ENCODE results near the gene PRTFDC1.

Gene PRTFDC1

GRCh38 chr10:24872049-24872789 lies 80.2 kb downstream of the PRTFDC1 start:
- DNase-seq (ENCODE audit: low read depth in 1 of 2, low spot score in 1 of 2): no peak
- Histone ChIP-seq H3K4me3 (replicated peaks; ENCODE audit: insufficient read depth, low read length) (no peak overlapping the region), H3K27ac (replicated peaks) (no peak overlapping the region), H3K27me3 (ENCODE audit: insufficient read depth, poor library complexity, severe bottlenecking) (no peaks in the 10 kb centered on the region)
- TF ChIP-seq SPI1 (IDR thresholded peaks at IDR 0.05; ENCODE audit: borderline replicate concordance, low read depth) (no peak), REST (IDR thresholded peaks at IDR 0.05; ENCODE audit: insufficient replicate concordance, low read depth) (no peak), POLR2AphosphoS5 (IDR thresholded peaks at IDR 0.05; ENCODE audit: low read depth) (no peak), GABPA (IDR thresholded peaks at IDR 0.05; ENCODE audit: low read depth) (no peak)
- TF ChIP-seq, protein P1, sequence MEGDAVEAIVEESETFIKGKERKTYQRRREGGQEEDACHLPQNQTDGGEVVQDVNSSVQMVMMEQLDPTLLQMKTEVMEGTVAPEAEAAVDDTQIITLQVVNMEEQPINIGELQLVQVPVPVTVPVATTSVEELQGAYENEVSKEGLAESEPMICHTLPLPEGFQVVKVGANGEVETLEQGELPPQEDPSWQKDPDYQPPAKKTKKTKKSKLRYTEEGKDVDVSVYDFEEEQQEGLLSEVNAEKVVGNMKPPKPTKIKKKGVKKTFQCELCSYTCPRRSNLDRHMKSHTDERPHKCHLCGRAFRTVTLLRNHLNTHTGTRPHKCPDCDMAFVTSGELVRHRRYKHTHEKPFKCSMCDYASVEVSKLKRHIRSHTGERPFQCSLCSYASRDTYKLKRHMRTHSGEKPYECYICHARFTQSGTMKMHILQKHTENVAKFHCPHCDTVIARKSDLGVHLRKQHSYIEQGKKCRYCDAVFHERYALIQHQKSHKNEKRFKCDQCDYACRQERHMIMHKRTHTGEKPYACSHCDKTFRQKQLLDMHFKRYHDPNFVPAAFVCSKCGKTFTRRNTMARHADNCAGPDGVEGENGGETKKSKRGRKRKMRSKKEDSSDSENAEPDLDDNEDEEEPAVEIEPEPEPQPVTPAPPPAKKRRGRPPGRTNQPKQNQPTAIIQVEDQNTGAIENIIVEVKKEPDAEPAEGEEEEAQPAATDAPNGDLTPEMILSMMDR (IDR thresholded peaks at IDR 0.05; ENCODE audit: insufficient read depth, low read length): no peak

DNA sequence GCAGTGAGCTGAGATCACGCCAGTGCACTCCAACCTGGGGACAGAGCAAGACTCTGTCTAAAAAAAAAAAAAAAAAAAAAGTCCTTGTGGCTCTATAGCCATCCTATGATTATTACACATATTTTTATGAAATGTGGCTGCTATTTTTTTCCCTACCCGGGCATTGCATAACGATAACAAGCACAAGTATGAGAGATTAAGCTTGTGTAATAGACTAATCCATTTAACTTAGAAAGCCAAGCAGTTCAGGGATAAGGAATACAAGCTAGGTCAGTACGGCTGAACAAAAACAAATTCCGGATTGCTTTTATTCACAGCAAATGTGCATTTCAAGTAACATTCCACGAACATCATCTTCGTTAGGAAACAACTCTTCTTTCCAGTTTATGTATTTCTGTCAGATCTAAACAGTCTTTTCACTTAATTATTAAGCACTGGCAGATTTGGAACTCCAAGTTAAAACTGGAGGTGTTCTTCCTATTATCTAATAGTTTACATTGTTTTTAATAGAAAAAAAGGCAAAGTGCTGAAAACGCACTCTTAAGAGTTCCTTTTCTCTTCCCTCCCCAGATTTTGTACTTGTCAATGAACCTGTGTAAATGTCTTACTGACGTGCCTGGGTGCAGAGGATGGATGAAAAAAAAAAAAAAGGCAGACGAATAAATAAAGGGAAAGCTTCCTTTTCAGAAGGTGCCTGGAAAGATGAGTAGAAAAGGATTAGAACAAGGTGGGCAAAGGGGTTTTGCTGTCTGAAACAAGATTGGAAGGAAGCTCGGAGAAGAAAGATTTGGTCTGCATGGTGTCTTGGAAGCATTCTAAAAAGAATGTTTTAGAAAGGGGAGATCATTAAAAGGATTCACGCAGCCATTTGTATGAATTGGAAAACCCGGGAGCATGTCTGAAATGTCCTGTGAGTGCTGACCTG lies 81.1 kb downstream of the PRTFDC1 start:
- Histone ChIP-seq H3K27me3 (ENCODE audit: insufficient read depth, poor library complexity, severe bottlenecking) (no peaks in the 10 kb centered on the region), H3K27ac (replicated peaks) (no peak overlapping the region), H3K4me3 (replicated peaks; ENCODE audit: insufficient read depth, low read length) (no peak overlapping the region)
- TF ChIP-seq REST (IDR thresholded peaks at IDR 0.05; ENCODE audit: insufficient replicate concordance, low read depth) (no peak), GABPA (IDR thresholded peaks at IDR 0.05; ENCODE audit: low read depth) (no peak), POLR2AphosphoS5 (IDR thresholded peaks at IDR 0.05; ENCODE audit: low read depth) (no peak), SPI1 (IDR thresholded peaks at IDR 0.05; ENCODE audit: borderline replicate concordance, low read depth) (no peak)
- TF ChIP-seq, protein P1 (IDR thresholded peaks at IDR 0.05; ENCODE audit: insufficient read depth, low read length): no peak
- no peak for DNase-seq (ENCODE audit: low read depth in 1 of 2, low spot score in 1 of 2)

GRCh38 chr10:24869354-24870015 lies 82.9 kb downstream of the PRTFDC1 start:
- no peak for DNase-seq (ENCODE audit: low read depth in 1 of 2, low spot score in 1 of 2)
- Histone ChIP-seq H3K27ac (replicated peaks) (no peak overlapping the region), H3K4me3 (replicated peaks; ENCODE audit: insufficient read depth, low read length) (no peak overlapping the region), H3K27me3 (ENCODE audit: insufficient read depth, poor library complexity, severe bottlenecking) (no peaks in the 10 kb centered on the region)
- TF ChIP-seq REST (IDR thresholded peaks at IDR 0.05; ENCODE audit: insufficient replicate concordance, low read depth) (no peak), GABPA (IDR thresholded peaks at IDR 0.05; ENCODE audit: low read depth) (no peak)
